K562 (cell line): ENCODE results near the gene ARL16. TPM values are rescaled to one million over a fixed set of nuclear protein-coding genes. Genes with fewer than 3 reads are reported as not detected.

Experiments
- CTCF ChIP-seq, 3 experiments: IDR thresholded peaks in 2 of 3; conservative IDR thresholded peaks in 1 of 3; 2 replicates each; pipeline ENCODE4 v1.5.1; 2011 to 2012; ENCODE audit warnings: low read length in 3 of 3, mild to moderate bottlenecking in 3 of 3, control low read depth in 2 of 3, improper control_type of control experiment in 1 of 3, inconsistent platforms in 1 of 3, low read depth in 1 of 3, mixed read lengths in 1 of 3, moderate library complexity in 1 of 3; ENCODE audit not compliant: insufficient read depth in 2 of 3
- ETV6 ChIP-seq, 3 experiments: fragments of 150-350 bp in 1 of 3; sonication (generic) in 1 of 3; formaldehyde crosslinking in 1 of 3; IDR thresholded peaks; 2 replicates each; pipeline versions ENCODE4 v1.6.1 to v1.8.0; 2014 to 2022; ENCODE audit warnings: borderline replicate concordance in 2 of 3, low read depth in 2 of 3, antibody characterized with exemption in 1 of 3, low read length in 1 of 3, mild to moderate bottlenecking in 1 of 3, missing genetic modification reagents in 1 of 3
- HNRNPH1 ChIP-seq: fragments of 200-400 bp; formaldehyde crosslinking; optimal IDR thresholded peaks from 2 replicates; pipeline ENCODE3; 2017; ENCODE audit warnings: low read depth, mild to moderate bottlenecking, low read length, moderate library complexity
- MAZ ChIP-seq, 2 experiments: fragments of 450-650 bp in 1 of 2; sonication (generic) in 1 of 2; formaldehyde crosslinking; IDR thresholded peaks in 1 of 2; conservative IDR thresholded peaks in 1 of 2; 2 replicates each; pipeline versions ENCODE4 v1.4.0 to v1.5.0; 2020; ENCODE audit warnings: mild to moderate bottlenecking in 1 of 2, missing genetic modification reagents in 1 of 2
- NELFE ChIP-seq: IDR thresholded peaks from 2 replicates; pipeline ENCODE4 v1.6.1; 2011; ENCODE audit warnings: mild to moderate bottlenecking; ENCODE audit not compliant: insufficient read depth, insufficient read length
- NR1H2 ChIP-seq: sonication (generic); formaldehyde crosslinking; IDR thresholded peaks from 2 replicates; pipeline ENCODE4 v1.4.0; 2020; ENCODE audit warnings: mild to moderate bottlenecking, missing genetic modification reagents
- NR3C1 ChIP-seq: sonication (generic); formaldehyde crosslinking; IDR thresholded peaks from 2 replicates; pipeline ENCODE4 v1.8.1; 2022; ENCODE audit warnings: missing genetic modification reagents
- PHF20 ChIP-seq: fragments of 450-650 bp; IDR thresholded peaks from 2 replicates; pipeline ENCODE4 v1.6.1; 2018; ENCODE audit not compliant: partially characterized antibody
- RBM39 ChIP-seq: fragments of 200-400 bp; formaldehyde crosslinking; optimal IDR thresholded peaks from 2 replicates; pipeline ENCODE3; 2018; ENCODE audit warnings: low read depth, low read length
- TCF7 ChIP-seq: sonication (generic); IDR thresholded peaks from 2 replicates; pipeline ENCODE4 v1.6.1; 2016; ENCODE audit warnings: antibody characterized with exemption, borderline replicate concordance
- TFAM ChIP-seq: fragments of 250-450 bp; sonication (Bioruptor Pico); conservative IDR thresholded peaks from 2 replicates; pipeline ENCODE4 v1.5.0; 2021; ENCODE audit warnings: mild to moderate bottlenecking, moderate library complexity
- ZBTB1 ChIP-seq: sonication (generic); formaldehyde crosslinking; IDR thresholded peaks from 2 replicates; pipeline ENCODE4 v1.8.1; 2023; ENCODE audit warnings: missing genetic modification reagents, low read depth, mild to moderate bottlenecking, borderline replicate concordance
- ZNF212 ChIP-seq: fragments of 450-650 bp; formaldehyde crosslinking; IDR thresholded peaks from 2 replicates; pipeline ENCODE4 v1.4.0; 2020; ENCODE audit warnings: mild to moderate bottlenecking
- ZNF277 ChIP-seq: fragments of 250-450 bp; sonication (Bioruptor Pico); IDR thresholded peaks from 2 replicates; pipeline ENCODE4 v1.8.0; 2022; ENCODE audit warnings: inconsistent platforms, mild to moderate bottlenecking, moderate library complexity, borderline replicate concordance
- ZNF79 ChIP-seq: fragments of 250-450 bp; sonication (Bioruptor Pico); IDR thresholded peaks from 2 replicates; pipeline ENCODE4 v1.4.0; 2020; ENCODE audit warnings: low read depth, mild to moderate bottlenecking, moderate library complexity
- polyA plus RNA-seq, 8 experiments: library from polyadenylated mRNA; depleted of rRNA in 4 of 8; stranded (reverse) in 5 of 8; unstranded in 3 of 8; fragments of >200 nt; fragmentation: Nextera tagmentation in 2 of 8; fragmentation: Illumina TruSeq in 1 of 8; extraction: Ambion mirVana in 2 of 8; extraction: Trizol in 1 of 8; gene quantifications; 2 replicates each; pipeline versions ENCODE4 v1.2.1 to v1.2.3, GENCODE V29; 2011 to 2014; ENCODE audit warnings: inconsistent platforms in 1 of 8, missing spikeins in 1 of 8
- total RNA-seq, 7 experiments: library from RNA; depleted of rRNA in 6 of 7; stranded (reverse); fragments of >200 nt in 6 of 7; fragmentation: Illumina TruSeq in 2 of 7; extraction: Trizol in 2 of 7; gene quantifications; 2 replicates each; pipeline versions ENCODE4 v1.2.1 to v1.2.3, GENCODE V29; 2011 to 2021; ENCODE audit warnings: low replicate concordance in 1 of 7
- TF ChIP-seq, protein P1 (sequence below): sonication (generic); formaldehyde crosslinking; IDR thresholded peaks from 2 replicates; pipeline ENCODE4 v1.8.0; 2023; ENCODE audit warnings: missing genetic modification reagents, mild to moderate bottlenecking, borderline replicate concordance
- TF ChIP-seq, protein P2 (sequence below): fragments of 250-450 bp; sonication (Bioruptor Pico); IDR thresholded peaks from 2 replicates; pipeline ENCODE4 v1.4.0; 2020; ENCODE audit warnings: borderline replicate concordance

The ARL16 gene
- total and polyA plus RNA-seq, 9 of the 15 experiments (the other 6 are each of a cell fraction or from before 2014, with no cell fraction given) = 5.4 to 32.4 (median 22.6) TPM

DNA sequence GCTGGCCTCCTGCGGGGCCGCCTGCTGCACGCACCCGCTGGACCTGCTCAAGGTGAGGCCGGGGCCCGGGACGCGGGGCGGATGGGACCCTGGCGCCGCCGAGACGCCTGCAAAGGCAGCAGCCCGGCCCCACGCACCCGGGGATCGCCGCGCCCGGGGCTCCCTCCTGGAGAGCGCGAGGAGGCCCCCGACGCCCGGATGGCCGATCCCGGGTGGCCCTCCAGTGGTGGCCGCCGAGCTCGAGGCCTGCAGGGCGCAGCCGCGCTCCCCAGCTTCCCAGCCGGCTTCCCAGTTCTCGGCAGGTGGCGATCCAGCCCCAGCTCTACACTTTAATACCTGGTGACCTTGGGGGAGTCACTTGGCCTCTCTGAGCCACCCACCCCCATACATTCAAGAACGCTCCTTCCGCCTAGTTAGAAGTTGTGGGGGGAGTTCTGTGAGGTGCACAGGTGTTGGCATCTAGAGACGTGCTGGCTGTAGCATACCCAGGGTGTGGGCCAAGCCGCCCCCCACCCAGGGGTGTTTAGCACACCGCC lies 28.9 kb upstream of the ARL16 start (continued):
- TF ChIP-seq, protein P1, sequence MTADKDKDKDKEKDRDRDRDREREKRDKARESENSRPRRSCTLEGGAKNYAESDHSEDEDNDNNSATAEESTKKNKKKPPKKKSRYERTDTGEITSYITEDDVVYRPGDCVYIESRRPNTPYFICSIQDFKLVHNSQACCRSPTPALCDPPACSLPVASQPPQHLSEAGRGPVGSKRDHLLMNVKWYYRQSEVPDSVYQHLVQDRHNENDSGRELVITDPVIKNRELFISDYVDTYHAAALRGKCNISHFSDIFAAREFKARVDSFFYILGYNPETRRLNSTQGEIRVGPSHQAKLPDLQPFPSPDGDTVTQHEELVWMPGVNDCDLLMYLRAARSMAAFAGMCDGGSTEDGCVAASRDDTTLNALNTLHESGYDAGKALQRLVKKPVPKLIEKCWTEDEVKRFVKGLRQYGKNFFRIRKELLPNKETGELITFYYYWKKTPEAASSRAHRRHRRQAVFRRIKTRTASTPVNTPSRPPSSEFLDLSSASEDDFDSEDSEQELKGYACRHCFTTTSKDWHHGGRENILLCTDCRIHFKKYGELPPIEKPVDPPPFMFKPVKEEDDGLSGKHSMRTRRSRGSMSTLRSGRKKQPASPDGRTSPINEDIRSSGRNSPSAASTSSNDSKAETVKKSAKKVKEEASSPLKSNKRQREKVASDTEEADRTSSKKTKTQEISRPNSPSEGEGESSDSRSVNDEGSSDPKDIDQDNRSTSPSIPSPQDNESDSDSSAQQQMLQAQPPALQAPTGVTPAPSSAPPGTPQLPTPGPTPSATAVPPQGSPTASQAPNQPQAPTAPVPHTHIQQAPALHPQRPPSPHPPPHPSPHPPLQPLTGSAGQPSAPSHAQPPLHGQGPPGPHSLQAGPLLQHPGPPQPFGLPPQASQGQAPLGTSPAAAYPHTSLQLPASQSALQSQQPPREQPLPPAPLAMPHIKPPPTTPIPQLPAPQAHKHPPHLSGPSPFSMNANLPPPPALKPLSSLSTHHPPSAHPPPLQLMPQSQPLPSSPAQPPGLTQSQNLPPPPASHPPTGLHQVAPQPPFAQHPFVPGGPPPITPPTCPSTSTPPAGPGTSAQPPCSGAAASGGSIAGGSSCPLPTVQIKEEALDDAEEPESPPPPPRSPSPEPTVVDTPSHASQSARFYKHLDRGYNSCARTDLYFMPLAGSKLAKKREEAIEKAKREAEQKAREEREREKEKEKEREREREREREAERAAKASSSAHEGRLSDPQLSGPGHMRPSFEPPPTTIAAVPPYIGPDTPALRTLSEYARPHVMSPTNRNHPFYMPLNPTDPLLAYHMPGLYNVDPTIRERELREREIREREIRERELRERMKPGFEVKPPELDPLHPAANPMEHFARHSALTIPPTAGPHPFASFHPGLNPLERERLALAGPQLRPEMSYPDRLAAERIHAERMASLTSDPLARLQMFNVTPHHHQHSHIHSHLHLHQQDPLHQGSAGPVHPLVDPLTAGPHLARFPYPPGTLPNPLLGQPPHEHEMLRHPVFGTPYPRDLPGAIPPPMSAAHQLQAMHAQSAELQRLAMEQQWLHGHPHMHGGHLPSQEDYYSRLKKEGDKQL (CRISPR knock-in tag) = no peak
- TF ChIP-seq PHF20 = no peak
- no peak for TF ChIP-seq ZNF277 (CRISPR knock-in tag)
- TF ChIP-seq ZNF212 (CRISPR knock-in tag) = no peak
- TF ChIP-seq HNRNPH1 = peak; percentile 41
- TF ChIP-seq NELFE = no peak
- TF ChIP-seq, protein P2, sequence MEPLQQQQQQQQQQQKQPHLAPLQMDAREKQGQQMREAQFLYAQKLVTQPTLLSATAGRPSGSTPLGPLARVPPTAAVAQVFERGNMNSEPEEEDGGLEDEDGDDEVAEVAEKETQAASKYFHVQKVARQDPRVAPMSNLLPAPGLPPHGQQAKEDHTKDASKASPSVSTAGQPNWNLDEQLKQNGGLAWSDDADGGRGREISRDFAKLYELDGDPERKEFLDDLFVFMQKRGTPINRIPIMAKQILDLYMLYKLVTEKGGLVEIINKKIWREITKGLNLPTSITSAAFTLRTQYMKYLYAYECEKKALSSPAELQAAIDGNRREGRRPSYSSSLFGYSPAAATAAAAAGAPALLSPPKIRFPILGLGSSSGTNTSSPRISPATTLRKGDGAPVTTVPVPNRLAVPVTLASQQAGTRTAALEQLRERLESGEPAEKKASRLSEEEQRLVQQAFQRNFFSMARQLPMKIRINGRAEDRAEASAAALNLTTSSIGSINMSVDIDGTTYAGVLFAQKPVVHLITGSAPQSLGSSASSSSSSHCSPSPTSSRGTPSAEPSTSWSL (CRISPR knock-in tag) = no peak
- no peak for TF ChIP-seq TCF7
- peak; percentile 58; the same call in 1 of the 2 replicates for TF ChIP-seq ZBTB1
- TF ChIP-seq MAZ (CRISPR knock-in tag; conservative IDR thresholded peaks at IDR 0.05 in 1 of 2, IDR thresholded peaks at IDR 0.05 in 1 of 2) = 0 out of 4 replicates have a peak, but pooled peaks have one; percentile 6 to 51
- peak; percentile 52 to 71 (median 63) for TF ChIP-seq CTCF (IDR thresholded peaks at IDR 0.05 in 2 of 3, conservative IDR thresholded peaks at IDR 0.05 in 1 of 3; ENCODE audit: insufficient read depth in 2 of 3, low read depth in 1 of 3, low read length in 3 of 3)
- no peak for TF ChIP-seq ETV6 (IDR thresholded peaks at IDR 0.05; ENCODE audit: borderline replicate concordance in 1 of 2, low read depth in 2 of 2, low read length in 1 of 2)
- TF ChIP-seq ETV6 (CRISPR knock-in tag; IDR thresholded peaks at IDR 0.05; ENCODE audit: borderline replicate concordance) = no peak
- TF ChIP-seq ZNF79 (CRISPR knock-in tag) = no peak
- TF ChIP-seq RBM39 = no peak
- no peak for TF ChIP-seq NR1H2 (CRISPR knock-in tag)
- TF ChIP-seq TFAM (CRISPR knock-in tag) = no peak
- no peak for TF ChIP-seq NR3C1 (CRISPR knock-in tag)
